ENCODE results near the gene STIMATE. TPM values are rescaled to one million over a fixed set of nuclear protein-coding genes. Genes with fewer than 3 reads are reported as not detected.

STIMATE gene
- total RNA-seq, 4 donors from 2014 or later, result 15.9 to 25.7 (median 19.3) TPM

- WGBS, result 96% methylated on average over 7 of the region's 9 CpGs
- Histone ChIP-seq H3K27ac (no peak overlapping the region), H3K9me3 (no peaks in the 10 kb centered on the region), H3K4me3 (no peak overlapping the region), H3K36me3 (no peaks in the 10 kb centered on the region), H3K4me1 (peaks cover 8% of the 10 kb centered on the region), H3K27me3 (no peaks in the 10 kb centered on the region)
- TF ChIP-seq POLR2AphosphoS5 (IDR thresholded peaks at IDR 0.05) (no peak), EP300 (IDR thresholded peaks at IDR 0.05) (no peak), POLR2A (IDR thresholded peaks at IDR 0.05) (no peak)
- TF ChIP-seq, protein P1, sequence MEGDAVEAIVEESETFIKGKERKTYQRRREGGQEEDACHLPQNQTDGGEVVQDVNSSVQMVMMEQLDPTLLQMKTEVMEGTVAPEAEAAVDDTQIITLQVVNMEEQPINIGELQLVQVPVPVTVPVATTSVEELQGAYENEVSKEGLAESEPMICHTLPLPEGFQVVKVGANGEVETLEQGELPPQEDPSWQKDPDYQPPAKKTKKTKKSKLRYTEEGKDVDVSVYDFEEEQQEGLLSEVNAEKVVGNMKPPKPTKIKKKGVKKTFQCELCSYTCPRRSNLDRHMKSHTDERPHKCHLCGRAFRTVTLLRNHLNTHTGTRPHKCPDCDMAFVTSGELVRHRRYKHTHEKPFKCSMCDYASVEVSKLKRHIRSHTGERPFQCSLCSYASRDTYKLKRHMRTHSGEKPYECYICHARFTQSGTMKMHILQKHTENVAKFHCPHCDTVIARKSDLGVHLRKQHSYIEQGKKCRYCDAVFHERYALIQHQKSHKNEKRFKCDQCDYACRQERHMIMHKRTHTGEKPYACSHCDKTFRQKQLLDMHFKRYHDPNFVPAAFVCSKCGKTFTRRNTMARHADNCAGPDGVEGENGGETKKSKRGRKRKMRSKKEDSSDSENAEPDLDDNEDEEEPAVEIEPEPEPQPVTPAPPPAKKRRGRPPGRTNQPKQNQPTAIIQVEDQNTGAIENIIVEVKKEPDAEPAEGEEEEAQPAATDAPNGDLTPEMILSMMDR (IDR thresholded peaks at IDR 0.05), result no peak
- no peak for DNase-seq (ENCODE audit: low spot score in 2 of 2)
Measured at GRCh38 chr3:52793702-52794611, 103.4 kb downstream of the STIMATE start.

GRCh38 chr3:52792961-52793695, 104.2 kb downstream of the STIMATE start:
- no peak for DNase-seq (ENCODE audit: low spot score in 2 of 2)
- no peaks in the 10 kb centered on the region for H3K36me3 ChIP-seq
- H3K27ac ChIP-seq, result no peak overlapping the region
- H3K9me3 ChIP-seq, result no peaks in the 10 kb centered on the region
- H3K4me1 ChIP-seq, result peaks cover 8% of the 10 kb centered on the region
- TF ChIP-seq, protein P1 (IDR thresholded peaks at IDR 0.05), result no peak
- TF ChIP-seq POLR2AphosphoS5 (IDR thresholded peaks at IDR 0.05), result no peak
- TF ChIP-seq EP300 (IDR thresholded peaks at IDR 0.05), result no peak
- no peaks in the 10 kb centered on the region for H3K27me3 ChIP-seq
- H3K4me3 ChIP-seq, result no peak overlapping the region
- 55% methylated on average over 18 of the region's 18 CpGs for WGBS

GRCh38 chr3:52792413-52792812, 104.9 kb downstream of the STIMATE start:
- no peak for DNase-seq (ENCODE audit: low spot score in 2 of 2)
- 100% methylated on average over 2 of the region's 7 CpGs for WGBS
- H3K36me3 ChIP-seq, result no peaks in the 10 kb centered on the region
- H3K4me1 ChIP-seq, result peaks cover 8% of the 10 kb centered on the region
- H3K27ac ChIP-seq, result no peak overlapping the region
- H3K27me3 ChIP-seq, result no peaks in the 10 kb centered on the region
- TF ChIP-seq EP300 (IDR thresholded peaks at IDR 0.05) (no peak), POLR2A (IDR thresholded peaks at IDR 0.05) (no peak), POLR2AphosphoS5 (IDR thresholded peaks at IDR 0.05) (no peak)
- TF ChIP-seq, protein P1 (IDR thresholded peaks at IDR 0.05), result no peak
- H3K9me3 ChIP-seq, result no peaks in the 10 kb centered on the region
- no peak overlapping the region for H3K4me3 ChIP-seq

GRCh38 chr3:52791928-52792327, 105.4 kb downstream of the STIMATE start:
- Histone ChIP-seq H3K4me1 (peaks cover 11% of the 10 kb centered on the region), H3K27ac (no peak overlapping the region), H3K9me3 (no peaks in the 10 kb centered on the region), H3K27me3 (no peaks in the 10 kb centered on the region), H3K36me3 (no peaks in the 10 kb centered on the region), H3K4me3 (no peak overlapping the region)
- no peak for DNase-seq (ENCODE audit: low spot score in 2 of 2)
- TF ChIP-seq POLR2A (IDR thresholded peaks at IDR 0.05), result no peak
- TF ChIP-seq, protein P1 (IDR thresholded peaks at IDR 0.05), result no peak
- TF ChIP-seq EP300 (IDR thresholded peaks at IDR 0.05), result no peak
- 93% methylated on average over 2 of the region's 4 CpGs for WGBS

DNA sequence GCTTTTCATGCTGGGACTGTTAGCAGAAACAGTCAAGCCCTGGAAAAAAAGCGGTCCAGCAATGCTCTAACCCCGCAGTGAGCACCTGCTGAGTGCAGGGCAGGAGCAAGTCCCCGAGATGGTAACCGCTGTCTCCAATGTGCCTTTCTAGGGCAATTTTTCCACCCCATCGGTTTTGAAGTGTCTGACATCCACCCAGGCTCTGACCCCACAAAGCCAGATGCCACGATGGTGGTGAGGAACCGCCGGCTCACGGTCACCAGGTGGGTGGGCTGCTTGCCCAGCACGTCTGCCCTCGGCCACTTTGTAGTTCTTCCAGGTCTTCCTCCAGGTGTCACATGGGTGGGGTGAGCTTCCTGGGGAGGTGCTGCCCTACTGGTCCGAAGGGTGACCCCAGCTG, 106.0 kb downstream of the STIMATE start:
- H3K4me1 ChIP-seq, result peaks cover 11% of the 10 kb centered on the region
- TF ChIP-seq EP300 (IDR thresholded peaks at IDR 0.05), result no peak
- TF ChIP-seq, protein P1 (IDR thresholded peaks at IDR 0.05), result no peak
- no peak for TF ChIP-seq POLR2AphosphoS5 (IDR thresholded peaks at IDR 0.05)
- no peak for TF ChIP-seq POLR2A (IDR thresholded peaks at IDR 0.05)
- H3K36me3 ChIP-seq, result no peaks in the 10 kb centered on the region
- no peaks in the 10 kb centered on the region for H3K9me3 ChIP-seq
- 88% methylated on average over 12 of the region's 12 CpGs for WGBS
- no peak overlapping the region for H3K27ac ChIP-seq
- H3K27me3 ChIP-seq, result no peaks in the 10 kb centered on the region
- no peak for DNase-seq (ENCODE audit: low spot score in 2 of 2)
- no peak overlapping the region for H3K4me3 ChIP-seq
